Hematopoietic multipotent progenitor cell treated with erythropoietin and hydrocortisone succinate and interleukin-3 and kit ligand, for 8 days (in vitro differentiated cells): ENCODE results near the gene CDIP1.
"Not testable (repeated sequence)": the region's sequence is repeated elsewhere in the genome, so short reads cannot be mapped to it uniquely, and the experiment has no call there.

ENCODE experiments used
- DNase-seq: peaks from one replicate; pipeline ENCODE4 v3.0.0-alpha.2; 2015

CDIP1 gene

DNA sequence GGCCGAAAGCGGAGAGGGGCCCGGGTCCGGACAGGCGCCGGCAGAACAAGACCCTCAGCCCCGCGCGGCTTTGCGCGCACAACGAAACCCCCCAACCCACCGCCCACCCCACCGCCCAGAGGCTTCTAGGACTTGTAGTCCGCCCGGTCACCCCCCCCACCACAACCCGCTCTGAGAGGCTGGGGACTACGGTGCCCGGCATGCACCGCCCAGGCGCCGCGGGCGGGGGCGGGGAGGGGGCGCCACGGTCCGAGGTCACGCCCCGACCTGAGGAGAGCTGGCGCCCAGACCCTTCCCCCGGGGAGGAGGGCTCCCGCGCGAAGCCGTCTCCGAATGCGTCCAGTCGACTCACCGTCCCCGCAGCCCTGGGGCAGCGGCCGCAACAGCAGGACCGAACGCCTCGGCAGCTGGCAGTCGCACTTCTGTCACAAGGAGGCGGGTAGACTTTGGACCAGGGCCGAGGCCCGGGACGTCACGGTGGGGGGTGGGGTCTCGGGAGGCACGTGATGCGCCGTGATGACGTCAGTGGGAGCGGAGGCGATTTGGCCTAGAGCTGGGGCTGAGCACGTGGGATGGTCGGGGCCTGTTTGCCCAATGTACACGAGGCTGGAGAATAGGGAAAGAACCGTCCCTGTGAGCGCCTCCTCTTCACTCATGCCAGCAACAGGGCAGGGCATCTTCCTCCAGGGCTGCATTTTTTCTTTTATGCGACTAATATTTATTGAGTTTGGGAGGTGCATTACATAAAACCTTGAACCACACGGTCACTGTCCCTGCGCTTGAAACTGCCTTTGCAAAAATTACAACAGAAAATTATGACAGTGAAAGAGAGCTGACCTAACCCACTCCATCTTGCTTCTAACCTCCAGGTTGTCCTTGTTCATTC lies at the start of gene CDIP1:
TSS of gene CDIP1 (minus strand) at position 424 of the 886 bp plus-strand sequence. CDS start 24,643 bp downstream, outside the sequence.
- peak; percentile 92 for DNase-seq

DNA sequence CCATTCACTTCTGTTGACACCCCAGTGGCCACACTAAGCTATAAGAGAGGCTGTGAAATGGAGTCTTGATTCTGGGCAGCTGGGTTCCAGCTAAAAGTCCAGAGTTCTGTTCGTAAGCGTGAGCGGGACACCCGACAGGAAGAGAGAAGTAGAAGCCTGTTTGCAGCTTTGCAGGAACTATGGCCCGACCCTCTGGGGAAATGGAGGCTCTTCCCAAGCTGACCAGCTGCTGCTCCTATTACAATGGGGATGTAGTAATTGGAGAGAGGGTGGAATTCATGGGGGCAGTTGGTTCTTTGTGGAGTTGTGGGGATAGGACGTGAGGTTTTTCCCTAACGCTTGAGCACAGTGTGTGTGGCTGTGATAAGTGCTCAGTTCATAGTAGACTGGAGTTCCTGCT lies 47.7 kb upstream of the CDIP1 start:
- DNase-seq: no peak

DNA sequence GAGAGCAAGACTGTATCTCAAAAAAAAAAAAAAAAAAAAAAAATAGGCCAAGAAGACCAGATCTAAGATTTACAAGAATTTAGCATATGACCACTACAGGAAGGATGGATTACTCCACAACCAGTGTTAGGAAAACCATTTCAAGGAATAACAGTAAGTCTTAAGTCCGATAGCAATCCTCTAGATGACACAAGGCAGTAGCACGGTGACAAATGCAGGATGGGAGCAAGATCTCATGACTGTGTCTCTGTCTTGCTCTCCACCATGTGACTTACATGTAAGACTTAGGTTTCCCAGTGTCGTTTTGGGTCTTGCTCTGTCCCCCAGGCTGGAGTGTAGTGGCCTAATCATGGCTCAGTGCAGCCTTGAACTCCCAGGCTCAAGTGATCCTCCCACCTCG lies 45.3 kb upstream of the CDIP1 start:
- no peak for DNase-seq

DNA sequence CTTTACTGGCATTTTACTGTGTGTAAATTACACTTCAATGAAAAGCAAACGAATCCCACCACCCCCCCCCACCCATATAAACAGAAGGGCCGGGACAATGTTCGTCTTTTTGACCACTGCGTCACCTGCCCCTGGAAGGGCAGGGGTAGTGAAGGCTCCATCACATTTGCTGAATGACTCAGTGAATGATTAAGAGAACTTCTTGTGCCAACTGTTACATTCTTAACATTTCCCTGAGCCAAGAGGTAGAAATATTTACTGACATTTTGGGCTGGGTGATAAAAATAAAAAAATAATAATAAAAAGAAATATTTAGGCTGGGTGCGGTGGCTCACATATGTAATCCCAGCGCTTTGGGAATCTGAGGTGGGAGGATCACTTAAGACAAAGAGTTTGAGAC lies 41.7 kb upstream of the CDIP1 start:
- DNase-seq: no peak

DNA sequence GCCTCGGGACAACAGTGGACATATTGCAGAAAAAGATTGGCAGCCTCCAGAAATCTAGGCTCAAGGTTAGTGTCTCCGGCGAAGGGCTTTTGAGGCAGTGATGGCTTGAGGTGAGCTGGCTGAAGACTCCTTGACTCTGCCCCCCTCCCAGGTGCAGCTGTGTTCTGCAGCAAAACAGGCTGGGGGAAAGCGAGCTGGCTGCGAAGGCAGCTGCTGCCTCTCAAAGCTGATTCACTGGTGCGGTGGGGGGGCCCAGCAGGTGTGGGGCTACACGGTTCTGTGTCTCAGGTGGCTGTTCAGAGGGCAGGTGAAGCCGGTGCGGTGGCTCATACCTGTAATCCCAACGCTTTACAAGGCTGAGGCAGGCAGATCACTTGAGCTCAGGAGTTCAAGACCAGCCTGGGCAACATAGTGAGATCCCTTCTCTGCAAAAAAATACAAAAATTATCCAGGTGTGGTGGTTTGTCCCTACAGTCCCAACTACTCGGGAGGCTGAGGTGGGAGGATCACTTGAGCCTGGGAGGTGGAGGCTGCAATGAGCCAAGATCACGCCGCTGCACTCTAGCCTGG lies 40.5 kb upstream of the CDIP1 start:
- no peak for DNase-seq

DNA sequence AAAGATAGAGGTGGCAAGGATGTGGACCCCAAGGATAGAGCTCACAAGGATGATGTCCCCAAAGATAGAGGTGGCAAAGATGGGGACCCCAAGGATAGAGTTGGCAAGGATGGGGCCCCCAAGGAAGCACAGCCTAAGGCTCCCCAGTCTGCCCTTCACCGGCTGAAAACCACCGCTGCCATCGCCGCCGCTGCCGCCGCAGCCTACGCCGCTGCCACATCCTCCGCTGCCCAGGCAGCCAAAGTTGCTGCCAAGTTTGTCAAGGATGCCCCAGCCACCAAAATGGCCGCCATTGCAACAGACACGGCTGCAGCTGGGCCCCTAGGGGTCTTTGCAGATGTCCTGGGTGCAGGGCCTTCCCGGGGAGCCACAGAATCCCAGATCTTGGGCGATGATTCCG lies 37.4 kb upstream of the CDIP1 start:
- no peak for DNase-seq

DNA sequence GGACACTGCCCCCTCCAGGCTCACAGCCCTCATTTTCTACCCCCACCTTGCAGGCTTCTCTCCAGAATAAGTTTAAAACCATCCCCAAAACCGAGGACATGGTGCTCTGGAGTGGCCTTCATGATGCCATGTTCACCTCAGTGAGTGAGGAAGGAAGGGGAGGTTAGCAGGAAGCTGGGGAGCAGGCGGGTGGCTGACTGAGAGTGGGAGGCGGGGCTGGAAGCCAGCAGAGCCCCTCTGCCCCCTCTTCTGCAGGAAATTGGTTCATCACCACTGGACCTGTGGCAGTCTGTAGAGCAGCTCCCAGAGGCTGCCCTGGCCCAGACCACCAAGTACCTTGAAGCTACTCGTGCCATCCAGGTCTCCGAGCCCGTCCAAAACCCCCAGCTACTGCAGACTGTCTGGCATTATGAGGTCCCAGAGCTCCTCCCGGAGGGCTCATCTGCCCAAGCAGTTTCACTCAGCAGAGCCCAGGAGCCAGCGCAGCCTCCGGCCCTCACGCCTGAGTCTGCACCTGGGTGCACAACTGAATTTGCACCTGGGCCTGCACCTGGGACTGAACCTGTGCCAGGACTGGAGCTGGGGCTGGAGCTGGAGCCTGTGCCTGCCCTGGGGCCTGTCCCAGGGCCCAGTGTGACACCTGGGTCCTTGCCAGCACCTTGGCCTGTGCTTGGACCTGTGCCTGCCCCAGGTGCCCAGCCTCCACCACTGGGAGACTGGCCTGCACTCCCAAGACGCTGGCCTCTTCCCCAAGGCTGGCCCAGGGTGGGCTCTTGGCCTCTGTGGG lies 36.5 kb upstream of the CDIP1 start:
- DNase-seq: no peak

DNA sequence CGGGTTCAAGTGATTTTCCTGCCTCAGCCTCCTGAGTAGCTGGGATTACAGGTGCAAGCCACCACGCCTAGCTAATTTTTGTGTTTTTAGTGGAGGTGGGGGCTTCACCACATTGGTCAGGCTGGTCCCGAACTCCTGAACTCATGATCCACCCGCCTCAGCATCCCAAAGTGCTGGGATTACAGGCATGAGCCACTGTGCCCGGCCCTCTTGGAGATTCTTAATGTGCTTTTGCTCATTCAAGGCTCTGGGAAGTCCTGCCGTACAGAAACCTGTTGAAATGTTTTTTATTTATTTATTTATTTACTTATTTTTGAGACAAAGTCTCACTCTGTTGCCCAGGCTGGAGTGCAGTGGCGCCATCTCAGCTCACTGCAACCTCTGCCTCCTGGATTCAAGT lies 35.4 kb upstream of the CDIP1 start:
- not testable (repeated sequence) for DNase-seq

DNA sequence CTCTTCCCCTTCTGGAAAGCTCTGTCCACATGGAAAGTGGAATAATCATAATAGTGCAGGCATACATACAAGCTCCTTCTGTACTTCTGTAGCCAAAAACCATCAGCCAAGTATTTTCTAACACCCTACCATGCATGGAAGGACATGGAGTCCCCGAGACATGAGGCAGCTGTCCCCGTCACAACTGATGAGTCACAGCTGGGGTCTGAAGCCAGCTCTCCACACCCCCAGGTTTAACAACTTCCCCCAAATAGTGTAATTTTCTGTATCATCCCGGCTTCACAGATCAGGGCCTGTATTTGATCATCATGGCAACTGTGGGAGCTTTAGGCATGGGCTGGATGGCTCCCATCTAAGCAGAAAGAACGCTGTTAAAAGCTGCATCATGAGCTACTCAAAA lies 34.1 kb upstream of the CDIP1 start:
- DNase-seq: no peak

DNA sequence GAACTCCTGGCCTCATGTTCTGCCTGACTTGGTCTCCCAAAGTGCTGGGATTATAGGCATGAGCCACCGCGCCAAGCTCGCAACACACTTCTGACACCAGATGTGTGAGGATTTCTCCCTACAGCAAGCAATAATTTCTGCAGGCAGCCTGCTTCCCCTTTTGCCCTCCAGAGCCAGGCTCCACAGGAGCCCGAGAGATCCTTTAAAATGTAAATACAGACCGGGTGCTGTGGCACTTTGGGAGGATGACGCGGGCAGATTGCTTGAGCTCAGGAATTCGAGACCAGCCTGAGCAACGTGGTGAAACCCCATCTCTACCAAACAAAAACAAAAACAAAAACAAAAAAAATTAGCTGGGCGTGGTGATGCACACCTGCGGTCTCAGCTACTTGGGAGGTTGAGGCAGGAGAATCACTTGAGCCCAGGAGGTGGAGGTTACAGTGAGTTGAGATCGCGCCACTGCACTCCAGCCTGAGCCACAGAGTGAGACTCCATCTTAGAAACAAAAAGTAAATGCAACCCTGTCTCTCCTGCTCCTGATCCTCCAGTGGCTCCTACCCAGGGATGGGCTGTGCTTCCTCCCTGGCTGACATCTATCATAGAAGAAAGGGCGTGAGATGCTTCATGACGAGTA lies 32.2 kb upstream of the CDIP1 start:
- no peak for DNase-seq

DNA sequence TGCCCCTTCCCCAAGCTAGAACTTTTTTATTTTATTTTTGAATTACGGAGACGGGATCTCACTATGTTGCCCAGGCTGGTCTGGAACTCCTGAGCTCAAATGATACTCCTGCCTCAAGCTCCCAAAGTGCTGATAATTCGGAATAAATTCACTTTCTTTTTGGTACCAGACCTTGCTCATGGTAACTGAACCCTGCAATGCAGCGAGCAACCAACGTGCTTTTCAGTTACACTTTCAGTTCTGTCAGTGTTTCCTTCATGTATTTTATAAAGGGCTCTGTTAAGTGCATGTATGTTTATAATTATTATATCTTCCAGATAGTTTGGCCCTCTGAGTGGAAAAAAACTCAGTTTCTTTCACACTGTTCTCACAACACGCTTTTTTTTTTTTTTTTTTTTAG lies 31.5 kb upstream of the CDIP1 start:
- no peak for DNase-seq

DNA sequence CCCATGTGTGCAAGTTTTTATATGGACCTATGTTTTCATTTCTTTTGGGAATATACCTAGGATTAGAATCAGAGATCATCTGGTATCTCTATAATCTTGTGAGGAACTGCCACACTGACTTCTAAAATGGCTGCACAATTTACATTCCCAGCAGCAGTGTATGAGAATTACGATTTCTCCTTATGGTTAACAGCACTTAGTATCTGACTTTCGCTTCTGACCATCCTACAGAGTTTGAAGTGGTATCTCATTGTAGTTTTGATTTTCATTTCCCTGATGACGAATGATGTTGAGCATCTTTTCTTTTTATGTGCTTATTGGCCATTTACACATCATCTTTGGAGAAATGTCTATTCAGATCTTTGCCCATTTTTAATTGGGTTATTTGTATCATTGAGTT lies 27.6 kb upstream of the CDIP1 start:
- DNase-seq: no peak

DNA sequence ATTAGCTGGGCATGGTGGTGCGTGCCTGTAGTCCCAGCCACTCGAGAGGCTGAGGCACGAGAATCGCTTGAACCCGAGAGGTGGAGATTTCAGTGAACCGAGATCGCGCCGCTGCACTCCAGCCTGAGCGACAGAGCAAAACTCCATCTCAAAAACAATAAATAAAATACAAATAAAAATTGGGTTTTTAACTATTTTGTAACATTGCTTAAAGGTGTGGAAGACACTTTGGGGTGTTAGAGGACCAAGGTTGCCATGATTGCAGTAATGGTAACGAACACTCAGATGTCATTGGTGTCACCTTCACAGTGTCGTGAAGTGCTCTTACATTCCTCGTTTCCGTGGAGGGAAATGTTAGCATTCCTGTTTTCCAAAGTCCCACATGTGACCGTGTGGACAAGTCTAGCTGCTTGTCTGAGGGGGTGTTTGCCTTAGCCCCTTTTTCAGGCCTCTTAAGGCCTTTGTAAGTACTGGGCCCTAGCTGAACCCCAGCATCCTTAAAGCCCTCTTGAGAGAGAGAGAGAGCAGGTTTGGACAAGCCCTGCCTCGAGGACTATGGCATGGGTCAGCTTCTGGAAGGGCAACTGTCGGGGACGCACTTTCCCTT lies 26.2 kb upstream of the CDIP1 start:
- DNase-seq: no peak

DNA sequence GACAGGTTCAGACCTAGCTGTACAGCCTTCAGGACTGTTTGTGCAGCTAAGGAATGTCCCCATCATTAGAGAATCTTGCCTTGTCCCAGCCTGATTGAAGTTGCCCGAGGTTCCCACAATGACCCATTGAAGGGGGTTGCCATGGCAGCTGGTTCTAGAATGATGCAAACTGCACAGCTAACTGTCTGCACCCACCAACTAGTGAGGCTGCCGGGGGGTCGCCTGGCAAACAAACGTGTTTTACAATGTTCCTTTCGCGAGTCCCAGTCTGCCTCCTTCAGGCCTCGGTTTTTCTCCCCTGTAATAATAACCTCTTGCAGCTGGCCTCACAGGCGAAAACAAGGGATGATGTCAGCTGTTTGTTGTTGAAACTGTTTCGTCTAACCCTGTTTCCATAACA lies 23.0 kb upstream of the CDIP1 start:
- DNase-seq: no peak

DNA sequence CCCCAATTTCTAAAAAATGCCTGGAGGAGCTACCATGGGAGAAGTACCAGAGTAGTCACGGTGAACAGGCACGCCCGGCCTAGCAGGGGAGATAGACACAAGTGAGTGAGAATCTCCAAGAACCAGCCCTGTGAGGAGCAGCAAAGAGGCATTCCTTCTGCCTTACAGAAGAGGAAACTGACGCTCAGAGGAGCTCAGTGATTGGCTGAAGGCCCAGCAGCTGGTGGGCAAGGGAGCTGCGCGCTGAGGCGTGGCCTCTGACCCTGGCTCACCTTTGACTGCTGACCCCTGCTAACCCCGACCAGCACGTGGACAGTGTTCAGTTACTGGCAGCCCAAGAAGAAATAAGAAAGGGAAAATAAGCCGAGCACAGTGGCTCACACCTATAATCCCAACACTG lies 19.4 kb upstream of the CDIP1 start:
- no peak for DNase-seq

DNA sequence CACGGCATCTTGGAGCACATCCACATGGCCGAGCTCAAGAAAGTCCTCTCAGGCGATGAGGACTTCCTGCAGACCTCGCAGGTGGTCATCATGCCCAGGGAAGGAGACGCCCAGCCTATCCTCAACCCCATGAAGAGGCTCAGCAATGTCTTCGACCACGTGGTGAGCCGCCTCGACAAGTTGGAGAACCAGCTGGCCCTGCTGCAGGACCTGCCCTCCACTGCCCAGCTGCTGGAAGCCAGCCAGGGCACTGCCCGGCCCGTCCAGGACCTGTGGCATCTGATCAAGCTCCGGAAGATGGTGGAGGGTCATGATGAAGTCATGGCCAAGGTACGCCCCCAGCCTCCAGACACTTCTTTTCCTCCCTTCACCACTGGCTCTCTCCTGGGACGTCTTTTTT lies 18.0 kb upstream of the CDIP1 start:
- no peak for DNase-seq

DNA sequence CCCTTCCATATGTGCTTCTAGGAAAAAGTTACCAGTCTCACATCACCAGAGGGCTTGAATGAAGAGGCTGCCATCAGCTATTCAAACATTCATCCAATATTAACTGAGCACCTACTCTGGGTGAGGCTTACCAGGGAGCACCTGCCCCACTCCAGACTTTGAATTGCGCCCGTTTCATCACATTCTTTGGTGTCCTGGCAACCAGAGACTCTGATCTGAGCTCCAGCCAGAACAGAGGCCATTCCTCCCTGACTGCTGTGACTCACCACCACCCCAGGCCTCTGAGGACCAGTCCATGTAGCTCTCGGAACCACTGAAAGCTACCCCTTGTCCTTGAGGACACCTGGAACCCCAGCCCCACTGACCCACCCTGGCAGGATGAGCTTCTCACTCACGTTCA lies 17.5 kb upstream of the CDIP1 start, which contains the start of gene C16orf96:
TSS of gene C16orf96 (plus strand) at position 229 of the 400 bp plus-strand sequence. CDS start at position 379, 150 bp downstream.
- DNase-seq: no peak

DNA sequence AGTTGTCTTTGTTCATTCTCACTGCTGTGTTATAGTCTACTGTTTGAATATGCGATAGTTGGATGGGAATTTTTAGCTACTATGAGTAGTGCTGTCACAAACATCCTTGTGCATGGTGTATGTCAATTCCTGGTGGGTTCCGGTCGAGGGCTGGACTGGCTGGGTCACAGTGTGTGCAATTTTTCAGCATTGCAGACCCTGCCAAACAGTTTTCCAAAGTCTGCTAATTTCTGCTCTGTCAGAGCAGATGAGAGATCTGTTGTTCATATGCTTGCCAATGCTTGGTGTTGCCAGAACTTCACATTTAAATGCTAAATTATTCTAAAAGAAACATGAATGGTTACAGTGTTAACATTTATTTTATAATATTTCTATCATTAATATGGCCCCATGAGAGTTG lies 14.0 kb upstream of the CDIP1 start:
- no peak for DNase-seq

DNA sequence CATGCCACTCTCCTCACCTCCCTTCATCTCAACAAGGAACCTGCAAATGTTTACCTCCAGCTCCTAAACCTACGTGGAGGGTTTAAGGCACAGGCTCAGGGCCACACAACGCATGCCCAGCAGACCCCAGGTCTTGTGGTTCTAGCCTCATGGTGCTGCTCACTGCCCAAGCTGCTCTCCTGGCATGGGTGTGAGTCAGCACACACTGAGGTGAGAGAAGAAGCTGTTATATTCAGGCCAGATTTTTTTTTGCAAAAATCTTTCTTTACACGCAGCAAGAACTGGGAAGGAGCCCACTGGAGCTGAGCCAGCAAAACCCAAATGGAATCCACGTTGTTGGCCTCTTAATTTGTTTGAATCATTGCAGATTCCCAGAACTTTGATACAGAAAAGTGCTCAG lies 12.0 kb upstream of the CDIP1 start:
- no peak for DNase-seq

DNA sequence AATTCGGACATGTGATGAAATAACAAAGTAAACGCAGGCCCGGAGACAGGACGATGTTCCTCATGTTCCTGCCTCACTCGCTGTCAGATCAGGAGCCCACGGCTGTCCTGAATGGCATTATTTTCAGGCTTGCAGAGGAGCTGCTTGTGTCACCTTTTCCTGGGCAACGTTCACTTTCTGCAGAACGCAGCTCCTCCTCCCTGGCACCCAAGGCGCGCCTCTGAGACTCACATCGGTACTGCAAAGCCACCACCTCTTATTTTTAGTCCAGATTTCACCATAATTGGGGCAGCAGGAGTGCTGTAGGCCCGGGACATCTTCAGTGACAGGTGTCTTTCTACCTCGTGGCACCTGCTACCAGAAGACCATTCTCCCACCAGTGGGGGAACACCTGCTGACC lies 9.6 kb upstream of the CDIP1 start:
- DNase-seq: no peak

DNA sequence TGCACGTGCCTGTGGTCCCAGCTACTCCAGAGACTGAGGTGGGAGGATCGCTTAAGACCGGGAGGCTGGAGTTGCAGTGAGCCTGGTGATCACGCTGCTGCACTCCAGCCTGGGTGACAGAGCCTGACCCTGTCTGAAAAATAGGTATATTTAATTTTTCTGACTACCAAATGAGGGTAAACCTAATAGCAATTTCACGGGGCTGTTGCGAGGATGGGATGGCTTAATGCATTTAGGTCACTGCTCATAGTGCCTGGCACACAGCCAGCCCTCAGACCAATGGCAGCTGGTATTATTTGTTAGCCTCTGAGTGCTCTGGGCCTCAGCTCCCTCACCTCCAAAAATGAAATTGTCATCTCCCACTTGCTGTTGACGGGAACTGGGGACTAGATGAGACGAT lies 5.9 kb upstream of the CDIP1 start:
- no peak for DNase-seq

DNA sequence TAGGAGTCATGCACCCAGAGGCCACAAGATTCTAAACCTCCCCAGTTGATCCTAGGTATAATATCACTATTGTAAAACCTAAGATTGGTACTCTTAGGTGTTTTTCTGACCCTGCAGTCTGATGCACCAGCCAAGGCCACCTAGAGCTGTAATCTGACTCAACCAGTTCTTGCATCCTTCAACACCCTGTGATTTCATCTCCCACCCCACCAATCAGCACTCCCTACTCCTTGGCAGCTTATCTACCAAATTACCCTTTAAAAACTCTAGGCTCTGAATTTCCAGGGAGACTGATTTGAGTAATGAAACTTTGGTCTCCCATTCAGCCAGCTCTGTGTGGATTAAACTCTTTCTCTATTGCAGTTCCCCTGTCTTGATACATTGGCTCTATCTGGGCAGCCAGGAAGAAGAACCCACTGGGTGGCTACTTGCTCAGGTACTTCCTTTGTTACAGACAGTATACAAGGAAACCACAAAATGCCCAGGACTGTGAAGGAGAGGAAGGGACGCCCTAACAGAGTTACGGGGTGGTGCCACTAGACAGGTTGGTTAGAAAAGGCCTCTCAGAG lies 1.2 kb upstream of the CDIP1 start:
- no peak for DNase-seq
